ENCODE data around the gene USP6NL.

The USP6NL gene

GRCh38 chr10:11529276-11529903, 82.1 kb downstream of the USP6NL start:
- no peak for TF ChIP-seq CTCF (IDR thresholded peaks at IDR 0.05; ENCODE audit: borderline replicate concordance, control extremely low read depth, extremely low read depth, insufficient read depth, missing control alignments)
- in situ Hi-C loops (cut with MboI; ENCODE audit: low sequenced_read_pairs, unreplicated experiment) = loop anchor here (10.0 kb wide), 1 partner anchor 75 kb away; no protein-coding TSS in a partner anchor
- no peak for DNase-seq (ENCODE audit: low spot score)

GRCh38 chr10:11528286-11528685, 83.2 kb downstream of the USP6NL start:
- DNase-seq (ENCODE audit: low spot score) = no peak
- no peak for TF ChIP-seq CTCF (IDR thresholded peaks at IDR 0.05; ENCODE audit: borderline replicate concordance, control extremely low read depth, extremely low read depth, insufficient read depth, missing control alignments)
- in situ Hi-C loops (cut with MboI; ENCODE audit: low sequenced_read_pairs, unreplicated experiment) = loop anchor here (10.0 kb wide), 1 partner anchor 77 kb away; no protein-coding TSS in a partner anchor

- no peak for DNase-seq (ENCODE audit: low spot score)
- in situ Hi-C loops (cut with MboI; ENCODE audit: low sequenced_read_pairs, unreplicated experiment) = loop anchor here (10.0 kb wide), 1 partner anchor 77 kb away; no protein-coding TSS in a partner anchor
- TF ChIP-seq CTCF (IDR thresholded peaks at IDR 0.05; ENCODE audit: borderline replicate concordance, control extremely low read depth, extremely low read depth, insufficient read depth, missing control alignments) = no peak
Measured at GRCh38 chr10:11527691-11528255, 83.7 kb downstream of the USP6NL start.

GRCh38 chr10:11527068-11527467, 84.4 kb downstream of the USP6NL start:
- TF ChIP-seq CTCF (IDR thresholded peaks at IDR 0.05; ENCODE audit: borderline replicate concordance, control extremely low read depth, extremely low read depth, insufficient read depth, missing control alignments) = no peak
- in situ Hi-C loops (cut with MboI; ENCODE audit: low sequenced_read_pairs, unreplicated experiment) = loop anchor here (10.0 kb wide), 1 partner anchor 78 kb away; no protein-coding TSS in a partner anchor
- DNase-seq (ENCODE audit: low spot score) = no peak

- in situ Hi-C loops (cut with MboI; ENCODE audit: low sequenced_read_pairs, unreplicated experiment) = loop anchor here (10.0 kb wide), 1 partner anchor 79 kb away; no protein-coding TSS in a partner anchor
- DNase-seq (ENCODE audit: low spot score) = no peak
- TF ChIP-seq CTCF (IDR thresholded peaks at IDR 0.05; ENCODE audit: borderline replicate concordance, control extremely low read depth, extremely low read depth, insufficient read depth, missing control alignments) = no peak
Measured at GRCh38 chr10:11525503-11525902, 85.9 kb downstream of the USP6NL start.

GRCh38 chr10:11522821-11523245, 88.6 kb downstream of the USP6NL start:
- DNase-seq (ENCODE audit: low spot score) = no peak
- TF ChIP-seq CTCF (IDR thresholded peaks at IDR 0.05; ENCODE audit: borderline replicate concordance, control extremely low read depth, extremely low read depth, insufficient read depth, missing control alignments) = no peak
- in situ Hi-C loops (cut with MboI; ENCODE audit: low sequenced_read_pairs, unreplicated experiment) = loop anchor here (10.0 kb wide), 1 partner anchor 82 kb away; no protein-coding TSS in a partner anchor
